ENCODE results near the gene NAA38. TPM values are rescaled to one million over a fixed set of nuclear protein-coding genes. Genes with fewer than 3 reads are reported as not detected.

NAA38 gene
- total and polyA plus RNA-seq, 2 experiments from 2014 or later: 17.1 to 74.8 TPM

DNA sequence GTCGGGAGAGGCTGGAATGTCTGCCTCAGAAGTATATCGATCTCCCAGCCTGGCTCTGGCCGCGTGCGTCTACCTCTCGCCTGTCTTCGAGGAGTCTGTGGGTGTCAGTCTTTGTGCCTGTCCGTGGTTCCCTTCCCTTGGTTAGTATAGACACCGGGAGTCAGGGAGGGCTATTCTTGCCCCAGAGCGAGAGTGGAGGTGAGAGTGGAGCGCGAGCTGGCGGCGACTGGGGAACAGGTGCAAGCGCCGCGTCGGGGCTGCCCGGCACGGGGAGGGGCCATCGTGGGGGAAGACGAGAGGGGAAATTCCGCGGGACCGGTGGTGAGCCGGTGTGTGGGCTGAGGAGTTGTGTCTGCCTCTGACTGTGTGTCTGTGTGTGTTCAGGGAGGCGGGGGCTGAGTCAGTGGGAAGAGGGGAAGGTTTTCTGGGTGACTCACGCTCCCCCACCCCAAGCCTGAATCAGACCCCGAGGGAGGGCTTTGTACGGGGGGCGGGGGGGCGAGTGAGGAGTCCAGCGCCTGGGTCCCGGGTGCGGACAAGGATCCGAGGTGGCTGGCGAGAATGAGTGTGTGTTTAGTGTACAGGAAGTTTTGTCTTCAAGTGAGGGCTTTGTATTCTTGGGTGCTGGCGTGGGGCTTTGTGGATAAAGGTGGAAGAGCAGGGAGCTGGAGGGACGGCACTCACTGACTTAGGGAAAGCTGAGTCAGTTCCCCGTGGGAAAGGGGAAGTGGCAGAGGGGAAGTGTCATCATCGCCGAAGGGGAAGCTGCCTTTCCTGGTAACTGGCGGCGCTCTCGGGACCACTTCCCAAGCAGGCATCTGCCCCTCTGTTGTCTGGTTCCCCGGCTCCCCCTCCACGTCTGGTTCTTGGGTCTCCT lies 14.7 kb downstream of the NAA38 start:
- Mint-ChIP-seq H3K27me3 (ENCODE audit: insufficient read depth, low read depth, poor library complexity) (peaks cover 64% of the 10 kb centered on the region), H3K9me3 (no peaks in the 10 kb centered on the region; the same call in 2 of the 3 replicates), H3K4me3 (peak overlapping the region; percentile 88), H3K36me3 (ENCODE audit: low read depth) (peaks cover 2% of the 10 kb centered on the region; the same call in 1 of the 3 replicates), H3K27ac (no peak overlapping the region), H3K4me1 (peaks cover 32% of the 10 kb centered on the region)
- Histone ChIP-seq H2AFZ (peak overlapping the region; percentile 92), H4K20me1 (replicated peaks; ENCODE audit: insufficient read depth) (peaks cover 13% of the 10 kb centered on the region), H3K36me3 (ENCODE audit: insufficient read depth) (peaks cover 6% of the 10 kb centered on the region; the same call in 1 of the 2 replicates), H3K4me2 (peak overlapping the region; percentile 99), H3K4me3 (peak overlapping the region; percentile 94), H3K4me1 (ENCODE audit: insufficient read depth) (peaks cover 20% of the 10 kb centered on the region), H3K79me2 (replicated peaks; ENCODE audit: insufficient read depth) (no peaks in the 10 kb centered on the region), H3K27ac (ENCODE audit: low read depth) (no peak overlapping the region), H3K27me3 (ENCODE audit: insufficient read depth) (peaks cover 87% of the 10 kb centered on the region), H3F3A (replicated peaks; ENCODE audit: low read depth) (peaks cover 19% of the 10 kb centered on the region), H3K9me2 (ENCODE audit: insufficient read depth) (no peaks in the 10 kb centered on the region)
- TF ChIP-seq EZH2 (IDR thresholded peaks at IDR 0.05; ENCODE audit: low read depth, unreplicated experiment) (peak; percentile 59), CREB1 (CRISPR knock-in tag; IDR thresholded peaks at IDR 0.05; ENCODE audit: low read depth) (0 out of 2 replicates have a peak, but pooled peaks have one; percentile 17)
- TF ChIP-seq, protein P1, sequence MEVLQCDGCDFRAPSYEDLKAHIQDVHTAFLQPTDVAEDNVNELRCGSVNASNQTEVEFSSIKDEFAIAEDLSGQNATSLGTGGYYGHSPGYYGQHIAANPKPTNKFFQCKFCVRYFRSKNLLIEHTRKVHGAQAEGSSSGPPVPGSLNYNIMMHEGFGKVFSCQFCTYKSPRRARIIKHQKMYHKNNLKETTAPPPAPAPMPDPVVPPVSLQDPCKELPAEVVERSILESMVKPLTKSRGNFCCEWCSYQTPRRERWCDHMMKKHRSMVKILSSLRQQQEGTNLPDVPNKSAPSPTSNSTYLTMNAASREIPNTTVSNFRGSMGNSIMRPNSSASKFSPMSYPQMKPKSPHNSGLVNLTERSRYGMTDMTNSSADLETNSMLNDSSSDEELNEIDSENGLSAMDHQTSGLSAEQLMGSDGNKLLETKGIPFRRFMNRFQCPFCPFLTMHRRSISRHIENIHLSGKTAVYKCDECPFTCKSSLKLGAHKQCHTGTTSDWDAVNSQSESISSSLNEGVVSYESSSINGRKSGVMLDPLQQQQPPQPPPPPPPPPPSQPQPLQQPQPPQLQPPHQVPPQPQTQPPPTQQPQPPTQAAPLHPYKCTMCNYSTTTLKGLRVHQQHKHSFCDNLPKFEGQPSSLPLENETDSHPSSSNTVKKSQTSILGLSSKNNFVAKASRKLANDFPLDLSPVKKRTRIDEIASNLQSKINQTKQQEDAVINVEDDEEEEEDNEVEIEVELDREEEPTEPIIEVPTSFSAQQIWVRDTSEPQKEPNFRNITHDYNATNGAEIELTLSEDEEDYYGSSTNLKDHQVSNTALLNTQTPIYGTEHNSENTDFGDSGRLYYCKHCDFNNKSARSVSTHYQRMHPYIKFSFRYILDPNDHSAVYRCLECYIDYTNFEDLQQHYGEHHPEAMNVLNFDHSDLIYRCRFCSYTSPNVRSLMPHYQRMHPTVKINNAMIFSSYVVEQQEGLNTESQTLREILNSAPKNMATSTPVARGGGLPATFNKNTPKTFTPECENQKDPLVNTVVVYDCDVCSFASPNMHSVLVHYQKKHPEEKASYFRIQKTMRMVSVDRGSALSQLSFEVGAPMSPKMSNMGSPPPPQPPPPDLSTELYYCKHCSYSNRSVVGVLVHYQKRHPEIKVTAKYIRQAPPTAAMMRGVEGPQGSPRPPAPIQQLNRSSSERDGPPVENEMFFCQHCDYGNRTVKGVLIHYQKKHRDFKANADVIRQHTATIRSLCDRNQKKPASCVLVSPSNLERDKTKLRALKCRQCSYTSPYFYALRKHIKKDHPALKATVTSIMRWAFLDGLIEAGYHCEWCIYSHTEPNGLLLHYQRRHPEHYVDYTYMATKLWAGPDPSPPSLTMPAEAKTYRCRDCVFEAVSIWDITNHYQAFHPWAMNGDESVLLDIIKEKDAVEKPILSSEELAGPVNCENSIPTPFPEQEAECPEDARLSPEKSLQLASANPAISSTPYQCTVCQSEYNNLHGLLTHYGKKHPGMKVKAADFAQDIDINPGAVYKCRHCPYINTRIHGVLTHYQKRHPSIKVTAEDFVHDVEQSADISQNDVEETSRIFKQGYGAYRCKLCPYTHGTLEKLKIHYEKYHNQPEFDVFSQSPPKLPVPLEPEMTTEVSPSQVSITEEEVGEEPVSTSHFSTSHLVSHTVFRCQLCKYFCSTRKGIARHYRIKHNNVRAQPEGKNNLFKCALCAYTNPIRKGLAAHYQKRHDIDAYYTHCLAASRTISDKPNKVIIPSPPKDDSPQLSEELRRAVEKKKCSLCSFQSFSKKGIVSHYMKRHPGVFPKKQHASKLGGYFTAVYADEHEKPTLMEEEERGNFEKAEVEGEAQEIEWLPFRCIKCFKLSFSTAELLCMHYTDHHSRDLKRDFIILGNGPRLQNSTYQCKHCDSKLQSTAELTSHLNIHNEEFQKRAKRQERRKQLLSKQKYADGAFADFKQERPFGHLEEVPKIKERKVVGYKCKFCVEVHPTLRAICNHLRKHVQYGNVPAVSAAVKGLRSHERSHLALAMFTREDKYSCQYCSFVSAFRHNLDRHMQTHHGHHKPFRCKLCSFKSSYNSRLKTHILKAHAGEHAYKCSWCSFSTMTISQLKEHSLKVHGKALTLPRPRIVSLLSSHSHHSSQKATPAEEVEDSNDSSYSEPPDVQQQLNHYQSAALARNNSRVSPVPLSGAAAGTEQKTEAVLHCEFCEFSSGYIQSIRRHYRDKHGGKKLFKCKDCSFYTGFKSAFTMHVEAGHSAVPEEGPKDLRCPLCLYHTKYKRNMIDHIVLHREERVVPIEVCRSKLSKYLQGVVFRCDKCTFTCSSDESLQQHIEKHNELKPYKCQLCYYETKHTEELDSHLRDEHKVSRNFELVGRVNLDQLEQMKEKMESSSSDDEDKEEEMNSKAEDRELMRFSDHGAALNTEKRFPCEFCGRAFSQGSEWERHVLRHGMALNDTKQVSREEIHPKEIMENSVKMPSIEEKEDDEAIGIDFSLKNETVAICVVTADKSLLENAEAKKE (CRISPR knock-in tag; IDR thresholded peaks at IDR 0.05): no peak
- ATAC-seq: no peak
- peak; percentile 81 for DNase-seq (ENCODE audit: low spot score)
